HG03460 (cell line): ENCODE data around the gene HAPSTR1.

Experiments
- ATAC-seq: cut with Tn5 transposase; IDR thresholded peaks from one replicate; pipeline ENCODE4 v1.9.1; 2021; ENCODE audit not compliant: unreplicated experiment

HAPSTR1 gene

DNA sequence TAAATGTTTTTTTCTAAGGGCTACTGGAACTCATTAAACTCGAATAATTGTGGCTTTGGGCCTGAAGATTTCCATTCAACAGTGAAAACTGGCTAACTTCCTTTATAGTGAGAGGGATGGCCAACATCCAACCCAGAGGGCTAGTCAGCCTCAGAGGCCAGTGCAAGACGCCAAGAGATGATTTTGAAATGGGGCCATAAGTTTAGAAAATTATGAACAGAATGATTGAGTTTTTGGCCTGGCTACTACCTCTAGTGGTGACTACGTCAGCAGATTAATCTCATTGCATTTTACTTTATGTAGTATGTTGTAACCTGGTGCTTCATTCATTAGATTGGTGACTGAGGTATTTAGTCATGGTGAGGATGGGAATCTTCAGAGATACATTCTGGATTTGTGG, 28.4 kb downstream of the HAPSTR1 start:
- ATAC-seq, result no peak

DNA sequence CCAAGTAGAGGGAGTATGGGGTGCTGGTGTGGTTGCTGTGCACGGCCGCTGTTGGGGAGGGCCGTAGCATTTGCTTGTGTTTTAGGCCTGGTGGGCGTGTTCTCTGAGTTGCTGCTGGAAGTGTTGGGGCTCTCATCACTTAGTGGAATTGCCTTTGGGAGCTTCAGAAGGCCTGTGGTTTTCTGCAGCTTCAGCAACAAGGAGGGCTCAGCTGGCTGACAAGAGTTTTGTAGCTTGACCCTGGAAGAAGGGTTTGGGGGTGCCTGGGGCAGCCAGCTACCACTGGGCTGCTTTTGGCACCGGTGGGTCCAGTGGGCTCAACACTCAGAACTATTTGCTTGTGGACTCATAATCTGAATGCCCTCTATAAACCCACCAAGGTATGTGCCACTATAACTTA, 30.9 kb downstream of the HAPSTR1 start:
- ATAC-seq, result no peak

DNA sequence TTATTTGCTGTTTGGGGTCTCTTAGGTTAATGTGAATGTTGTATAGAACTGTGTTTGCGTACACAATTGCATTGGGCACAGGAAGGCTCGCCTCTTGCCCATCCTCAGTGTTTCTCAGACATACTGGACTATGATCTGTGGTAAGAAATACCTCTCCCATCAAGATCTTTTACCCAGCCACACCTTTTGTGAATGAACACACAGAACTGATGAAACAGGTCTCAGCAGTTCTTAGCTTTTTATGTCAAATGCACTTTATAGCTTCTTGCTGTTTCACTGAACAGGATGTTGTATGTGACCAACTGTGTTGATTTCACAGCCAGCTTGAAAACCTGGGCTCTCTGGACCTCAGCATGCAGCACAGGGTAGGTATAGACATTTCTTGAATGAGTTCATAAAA, 31.5 kb downstream of the HAPSTR1 start:
- ATAC-seq, result no peak

DNA sequence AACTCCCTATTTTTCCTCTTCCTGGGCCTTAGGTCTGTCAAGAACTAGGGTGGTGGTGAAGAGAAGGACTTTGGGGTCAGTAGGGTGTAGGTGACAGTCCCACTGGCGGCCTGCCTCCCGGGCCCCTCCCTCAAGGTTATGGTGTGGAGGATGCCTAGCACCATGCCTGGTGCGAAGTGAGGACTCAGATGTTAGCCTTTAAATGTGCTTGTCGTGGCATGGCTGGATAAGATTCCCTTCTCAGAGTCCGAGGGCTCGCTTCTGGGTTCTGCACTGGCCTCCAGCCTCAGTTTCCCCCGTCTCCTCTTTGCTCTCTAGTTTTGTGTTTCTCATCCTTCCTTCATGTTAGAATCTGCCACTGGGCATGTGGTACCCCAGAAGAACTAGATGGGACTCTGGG, 32.0 kb downstream of the HAPSTR1 start:
- no peak for ATAC-seq

DNA sequence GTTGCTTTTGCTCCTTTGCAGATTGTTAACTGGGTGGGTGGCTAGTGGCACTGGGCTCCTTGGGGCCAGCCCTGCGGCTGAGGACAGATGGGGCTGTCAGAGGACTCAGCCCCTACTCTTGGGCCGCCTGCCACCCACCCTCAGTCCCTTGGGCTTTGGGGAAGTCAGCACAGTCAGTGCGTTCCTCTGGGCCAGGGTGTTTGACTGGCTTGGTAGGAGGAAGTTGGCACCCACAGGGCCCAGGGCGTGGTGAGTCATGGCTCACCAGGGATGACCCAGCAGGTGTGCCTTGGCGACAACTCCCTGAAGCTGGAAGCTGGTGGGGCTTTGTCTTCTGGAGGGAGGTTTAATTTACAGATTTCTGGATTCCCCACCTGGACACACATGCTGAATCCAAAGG, 32.4 kb downstream of the HAPSTR1 start:
- ATAC-seq, result peak; percentile 38

DNA sequence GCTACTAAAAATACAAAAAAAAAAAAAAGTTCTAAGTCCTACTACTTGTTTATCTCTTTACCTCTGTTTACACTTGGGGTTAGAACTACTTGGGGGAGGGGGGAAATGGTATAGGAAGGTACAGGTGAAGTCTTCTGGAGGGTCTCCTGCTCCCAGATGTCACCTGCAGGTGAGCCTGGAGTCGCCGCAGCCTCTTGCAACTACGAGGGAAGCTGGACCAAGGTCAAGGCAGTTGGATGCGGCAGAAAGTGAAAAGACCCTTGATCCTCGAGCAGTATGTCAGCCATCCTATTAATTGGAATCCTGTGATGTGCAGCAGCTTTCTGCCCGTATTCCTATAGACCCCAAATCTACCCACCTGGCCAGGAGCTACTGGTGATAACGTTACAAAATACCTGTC, 33.0 kb downstream of the HAPSTR1 start:
- ATAC-seq, result no peak

DNA sequence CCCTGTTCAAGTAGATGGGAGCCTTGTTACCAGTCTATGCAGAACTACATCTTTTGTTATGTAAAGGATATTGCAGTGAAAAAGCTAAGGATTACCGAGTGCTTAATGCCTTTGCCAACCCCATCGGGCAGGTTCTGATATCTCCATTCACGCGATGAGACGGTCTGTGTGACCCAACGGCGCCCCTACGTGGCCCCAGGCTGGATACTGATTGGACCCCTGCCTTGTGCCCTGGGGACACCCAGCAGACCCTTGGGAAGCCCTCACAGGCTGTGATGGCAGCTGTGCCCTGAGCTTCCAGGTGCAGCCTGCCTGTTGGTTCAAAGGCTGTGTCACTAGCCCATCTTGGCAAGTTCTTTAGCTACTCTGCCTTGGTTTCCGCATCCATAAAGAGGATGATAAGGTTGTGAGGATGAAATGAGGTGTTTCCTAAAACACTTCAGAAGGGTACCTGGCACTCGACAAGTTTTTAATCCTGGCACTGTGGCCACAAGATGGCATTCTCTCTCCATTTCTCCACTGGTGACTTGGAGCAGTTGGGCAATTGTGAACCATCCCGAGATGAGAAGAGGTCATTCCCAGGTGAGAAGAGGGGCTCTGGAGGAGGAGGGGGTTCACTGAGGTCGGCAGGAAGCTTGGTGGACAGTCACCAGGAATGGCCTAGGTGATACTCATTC, 33.6 kb downstream of the HAPSTR1 start:
- no peak for ATAC-seq

DNA sequence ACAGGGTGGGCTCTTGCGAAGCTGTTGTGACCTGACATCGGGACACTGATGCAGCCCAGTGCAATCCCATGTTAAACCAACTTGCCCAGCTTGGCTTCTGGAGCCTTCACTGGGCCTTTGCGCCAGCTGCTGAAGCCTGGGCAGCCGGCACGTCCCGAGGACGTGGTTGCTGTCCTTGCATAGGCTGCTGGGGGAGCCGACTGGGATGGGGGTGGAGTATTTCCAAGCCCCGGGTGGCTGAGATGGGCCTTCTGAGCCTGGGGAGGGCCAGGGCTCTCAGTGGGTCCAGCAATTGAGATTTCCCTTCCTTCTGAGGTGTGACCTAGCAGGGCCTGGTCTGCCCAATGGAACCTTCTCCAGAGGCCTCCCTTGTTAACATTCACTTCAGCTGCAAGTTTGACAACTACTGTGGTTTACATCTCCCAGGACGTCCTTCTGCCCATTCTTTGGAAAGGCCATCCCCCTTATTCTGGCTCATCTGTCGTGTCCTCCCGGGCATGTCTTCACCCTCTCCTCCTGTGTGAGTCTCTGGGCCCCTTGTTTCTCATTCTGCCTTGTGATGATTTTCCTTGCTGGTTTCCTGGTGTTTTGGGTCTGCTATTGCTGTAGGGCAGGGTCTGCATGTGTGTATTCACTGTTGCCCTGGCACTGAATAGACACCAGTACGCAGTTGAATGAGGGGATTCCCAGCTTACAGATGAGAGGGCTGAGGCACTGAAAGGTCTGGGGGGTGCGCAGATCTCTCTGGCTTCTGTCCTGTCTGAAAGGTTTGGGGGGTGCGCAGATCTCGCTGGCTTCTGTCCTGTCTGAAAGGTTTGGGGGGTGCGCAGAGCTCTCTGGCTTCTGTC, 34.4 kb downstream of the HAPSTR1 start:
- no peak for ATAC-seq

DNA sequence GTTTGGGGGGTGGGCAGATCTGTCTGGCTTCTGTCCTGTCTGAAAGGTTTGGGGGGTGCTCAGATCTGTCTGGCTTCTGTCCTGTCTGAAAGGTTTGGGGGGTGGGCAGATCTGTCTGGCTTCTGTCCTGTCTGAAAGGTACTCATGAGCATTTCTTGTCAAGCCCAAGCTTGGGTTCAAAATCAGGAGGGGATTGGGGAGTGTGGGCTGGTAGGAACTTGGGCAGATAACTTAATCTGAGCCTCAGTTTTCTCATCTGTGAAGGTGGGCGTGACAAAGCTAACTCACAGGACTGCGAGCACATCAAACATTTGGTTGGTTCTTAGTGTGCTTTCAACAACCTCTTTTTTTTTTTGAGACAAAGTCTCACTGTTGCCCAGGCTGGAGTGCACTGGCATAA, 35.2 kb downstream of the HAPSTR1 start:
- no peak for ATAC-seq

DNA sequence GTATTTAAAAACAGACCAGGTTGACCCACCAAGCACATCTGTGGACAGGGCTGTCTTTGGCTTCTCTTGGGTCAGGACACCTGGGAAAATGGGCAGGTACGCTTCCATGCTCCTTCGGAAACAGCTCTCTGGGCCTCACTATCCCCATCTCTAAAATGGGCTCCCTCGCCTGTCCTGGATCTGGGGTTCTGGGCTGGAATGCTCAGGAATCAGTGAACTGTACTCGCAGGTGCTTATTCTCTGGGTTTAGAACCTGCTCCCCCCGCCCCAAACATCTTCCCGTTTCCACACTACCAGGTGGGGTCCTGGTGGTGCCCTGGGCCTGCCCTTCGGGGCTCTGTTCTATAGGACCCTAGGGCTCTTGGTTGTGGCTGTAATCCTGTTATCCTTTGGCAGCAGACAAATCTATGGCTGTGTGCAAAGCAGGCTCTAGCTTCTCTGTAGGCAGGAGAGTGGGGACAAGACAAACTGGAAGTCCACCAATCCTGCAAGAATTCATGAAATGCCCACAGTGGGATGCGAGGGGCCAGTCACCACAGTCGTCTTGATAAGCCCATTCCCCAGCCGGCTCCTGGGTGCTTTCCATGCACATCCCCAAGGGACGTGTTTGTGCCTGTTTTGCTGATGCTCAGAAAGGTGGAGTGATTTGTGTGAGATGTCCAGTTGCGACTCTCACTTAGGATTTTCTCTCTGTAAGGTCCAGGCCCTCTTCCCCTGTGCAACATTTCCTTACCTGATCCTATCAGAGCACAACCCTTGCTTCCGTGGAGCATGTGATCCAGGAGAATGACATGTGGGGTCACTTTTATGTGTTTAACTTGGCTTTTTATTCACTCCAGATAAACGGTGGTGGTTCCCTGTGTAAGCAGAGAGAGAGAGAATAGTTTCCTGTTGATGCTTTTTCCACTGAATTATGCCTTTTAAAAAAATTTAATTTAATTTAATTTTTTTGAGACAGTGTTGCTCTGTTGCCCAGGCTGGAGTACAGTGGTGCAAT, 37.2 kb downstream of the HAPSTR1 start:
- no peak for ATAC-seq

DNA sequence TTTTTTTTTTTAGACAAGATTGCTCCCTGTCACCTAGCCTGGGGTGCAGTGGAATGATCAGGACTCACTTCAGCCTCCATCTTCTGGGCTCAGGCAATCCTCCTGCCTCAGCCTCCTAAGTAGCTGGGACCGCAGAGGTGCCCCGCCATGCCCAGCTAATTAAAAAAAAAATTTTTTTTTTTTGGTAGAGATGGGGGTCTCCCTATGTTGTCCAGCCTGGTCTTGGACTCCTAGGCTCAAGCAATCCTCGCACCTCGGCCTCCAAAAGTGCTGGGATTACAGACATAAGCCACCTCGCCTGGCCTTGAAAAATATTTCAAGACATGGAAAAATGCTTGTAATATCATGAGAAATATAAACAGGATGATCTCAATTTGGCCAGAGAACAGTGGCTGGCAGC, 42.9 kb downstream of the HAPSTR1 start:
- no peak for ATAC-seq

DNA sequence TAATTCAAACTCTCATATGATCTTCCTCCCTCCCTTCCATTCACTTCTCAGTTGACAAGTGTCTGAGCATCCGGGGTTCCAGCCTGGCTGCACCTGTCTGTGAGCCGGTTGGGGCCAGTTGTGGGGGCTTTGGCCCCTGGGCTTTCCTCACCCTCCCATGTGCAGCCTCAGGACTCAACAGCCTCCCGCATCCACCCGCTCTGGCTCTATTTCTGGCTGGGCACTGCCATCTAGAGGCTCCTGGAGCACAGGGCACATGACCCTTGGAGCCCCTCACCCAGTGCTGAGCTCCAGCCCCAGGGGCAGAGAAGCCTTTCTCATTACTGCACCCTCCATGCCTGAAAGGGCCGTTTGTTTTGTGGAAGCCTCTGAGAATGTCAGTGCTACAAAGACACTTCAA, 43.3 kb downstream of the HAPSTR1 start:
- ATAC-seq, result peak; percentile 47

DNA sequence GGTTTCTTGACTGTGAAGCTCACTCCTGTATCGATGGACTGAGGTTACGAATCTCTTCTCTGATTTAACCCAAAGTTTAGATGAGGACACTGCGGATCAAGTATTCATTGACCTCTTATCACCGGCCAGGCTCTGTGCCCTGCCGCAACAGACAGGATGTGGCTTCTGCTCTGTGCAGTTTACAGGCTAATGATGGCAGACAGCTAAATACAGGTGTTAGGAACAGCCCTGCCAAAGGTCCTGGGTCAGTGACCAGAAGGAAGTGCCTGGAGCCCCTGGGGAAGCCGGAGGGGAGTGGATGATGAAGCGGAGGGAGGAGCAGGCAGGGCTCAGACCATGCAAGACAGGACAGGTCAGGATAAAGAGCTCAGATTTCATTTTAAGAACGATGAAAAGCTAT, 44.4 kb downstream of the HAPSTR1 start:
- ATAC-seq, result peak; percentile 72

DNA sequence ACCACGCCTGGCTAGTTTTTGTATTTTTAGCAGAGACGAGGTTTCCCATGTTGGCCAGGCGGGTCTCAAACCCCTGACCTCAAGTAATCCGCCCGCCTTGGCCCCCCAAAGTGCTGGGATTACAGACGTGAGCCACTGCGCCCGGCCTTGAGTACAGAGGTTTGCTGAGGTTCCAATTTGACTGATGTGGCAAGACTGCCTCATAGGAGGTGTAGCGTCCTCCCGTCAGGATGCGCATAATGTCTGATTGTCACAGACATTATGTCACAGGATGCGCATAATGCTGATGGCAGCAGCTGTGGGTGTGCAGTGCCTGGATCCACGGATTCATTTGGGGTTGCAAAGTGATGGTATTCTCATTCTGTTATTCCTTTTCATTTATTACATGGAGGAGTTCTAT, 45.2 kb downstream of the HAPSTR1 start:
- no peak for ATAC-seq

DNA sequence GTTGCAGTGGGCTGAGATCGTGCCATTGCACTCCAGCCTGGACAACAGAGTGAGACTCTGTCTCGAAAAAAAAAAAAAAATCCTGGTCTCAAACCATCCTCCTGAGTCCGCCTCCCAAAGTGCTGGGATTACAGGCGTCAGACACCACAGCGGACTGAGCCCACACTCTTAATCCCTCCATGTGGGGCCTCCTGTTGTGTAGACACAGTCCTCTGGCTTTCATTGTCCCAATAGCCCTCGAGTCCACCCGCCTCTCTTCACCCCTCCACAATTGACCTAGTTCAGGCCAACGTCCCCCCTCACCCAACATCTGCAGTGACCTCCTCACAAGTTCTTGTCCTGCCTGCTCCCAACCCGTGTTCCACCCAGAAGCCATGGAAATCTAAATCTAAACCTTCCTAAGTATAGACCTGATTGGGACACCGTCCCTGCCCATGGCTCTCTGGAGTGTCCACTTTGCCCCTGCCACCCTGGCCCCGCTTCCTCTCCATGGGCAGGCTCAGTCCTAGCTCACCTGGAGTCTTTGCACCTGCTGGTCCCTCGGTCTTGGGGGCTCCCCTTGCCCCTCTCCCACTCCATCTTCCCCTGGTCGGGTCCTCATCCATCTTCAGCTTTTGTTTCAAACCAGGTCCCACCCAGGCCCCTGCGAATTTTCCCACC, 46.7 kb downstream of the HAPSTR1 start:
- ATAC-seq, result no peak

DNA sequence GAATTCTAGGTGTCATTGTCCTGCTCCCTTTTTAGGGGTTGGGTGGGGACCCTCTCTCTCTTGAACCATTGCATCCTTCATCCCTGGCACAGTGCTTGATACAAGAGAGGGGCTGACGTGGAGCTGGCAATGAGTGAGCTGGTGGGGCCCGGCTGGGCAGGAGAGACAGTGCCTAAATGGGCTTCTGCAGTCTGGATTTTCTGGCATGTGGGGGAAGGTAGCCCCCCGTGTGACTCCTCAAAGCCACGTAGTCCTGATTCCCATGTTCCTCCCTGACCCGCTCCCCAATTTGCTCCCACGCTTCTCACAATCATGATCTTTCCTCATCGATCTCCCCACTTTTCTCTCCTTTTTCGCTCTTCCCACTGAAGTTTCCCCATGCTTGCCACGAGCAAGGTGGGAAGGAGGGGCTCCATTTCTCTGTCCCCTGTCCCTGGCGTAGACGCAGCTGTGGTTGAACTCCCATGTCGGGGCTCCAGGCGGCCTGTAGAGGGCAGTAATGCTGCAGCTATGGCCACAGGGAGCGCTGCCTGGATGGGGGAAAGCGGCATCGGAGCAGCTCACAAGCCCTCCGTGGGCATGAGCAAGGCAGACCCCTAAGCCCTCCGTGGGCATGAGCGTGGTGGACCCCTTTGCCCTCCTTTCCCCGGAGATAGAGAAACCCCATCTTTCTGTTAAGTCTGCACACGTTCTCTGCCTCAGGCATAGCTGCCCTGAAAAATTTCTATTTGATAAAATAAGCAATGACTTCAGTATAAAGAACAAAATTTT, 47.5 kb downstream of the HAPSTR1 start:
- ATAC-seq, result no peak

DNA sequence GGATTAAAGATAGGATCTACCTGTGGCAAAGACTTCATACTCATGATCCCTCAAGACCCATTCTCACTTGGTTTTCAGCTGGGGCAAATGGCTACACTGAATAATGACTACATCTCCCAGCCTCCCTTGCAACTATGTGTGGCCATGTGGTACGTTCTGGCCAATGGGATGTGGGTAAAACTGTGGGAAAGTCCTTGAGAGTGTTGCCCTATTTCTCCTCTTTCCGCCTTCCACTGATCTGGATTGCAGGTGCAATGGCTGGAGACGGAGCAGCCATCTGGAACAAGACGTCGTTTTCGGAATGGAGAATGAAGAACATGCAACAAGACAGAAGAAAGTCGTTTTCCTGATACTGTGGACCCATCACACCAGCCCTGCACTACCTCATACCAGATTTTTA, 48.5 kb downstream of the HAPSTR1 start:
- no peak for ATAC-seq
